GM19397 (cell line): ENCODE measurements around the gene NEAT1.

Source experiments
- ATAC-seq: cut with Tn5 transposase; IDR thresholded peaks from one replicate; pipeline ENCODE4 v1.9.1; 2021; ENCODE audit warnings: mild to moderate bottlenecking, moderate library complexity; ENCODE audit not compliant: unreplicated experiment

The NEAT1 gene

GRCh38 chr11:65433657-65434056, 11.1 kb downstream of the NEAT1 start:
- no peak for ATAC-seq

GRCh38 chr11:65434057-65434666, 11.6 kb downstream of the NEAT1 start:
- no peak for ATAC-seq

- no peak for ATAC-seq
Measured at GRCh38 chr11:65434667-65435410, 12.2 kb downstream of the NEAT1 start.

GRCh38 chr11:65435411-65435931, 12.9 kb downstream of the NEAT1 start:
- no peak for ATAC-seq

GRCh38 chr11:65435981-65436411, 13.4 kb downstream of the NEAT1 start:
- ATAC-seq = no peak

GRCh38 chr11:65436412-65437032, 13.9 kb downstream of the NEAT1 start:
- no peak for ATAC-seq

- ATAC-seq = no peak
Measured at GRCh38 chr11:65437436-65438227, 15.0 kb downstream of the NEAT1 start.

GRCh38 chr11:65438257-65439151, 15.9 kb downstream of the NEAT1 start:
- no peak for ATAC-seq

- ATAC-seq = no peak
Measured at GRCh38 chr11:65439331-65440181, 17.0 kb downstream of the NEAT1 start.

- peak; percentile 51 for ATAC-seq
Measured at GRCh38 chr11:65440831-65441499, 18.4 kb downstream of the NEAT1 start.

- ATAC-seq = no peak
Measured at GRCh38 chr11:65442842-65443331, 20.3 kb downstream of the NEAT1 start.

GRCh38 chr11:65444314-65445051, 21.9 kb downstream of the NEAT1 start:
- no peak for ATAC-seq

- ATAC-seq = no peak
Measured at GRCh38 chr11:65445101-65445603, 22.6 kb downstream of the NEAT1 start.

- ATAC-seq = no peak
Measured at GRCh38 chr11:65445604-65446445, 23.2 kb downstream of the NEAT1 start.

GRCh38 chr11:65446446-65447277, 24.1 kb downstream of the NEAT1 start:
- ATAC-seq = no peak

GRCh38 chr11:65448074-65448417, 25.4 kb downstream of the NEAT1 start:
- no peak for ATAC-seq
